Muscle of leg (tissue), 11 donors: ENCODE data around the gene HABP4. TPM values are rescaled to one million over a fixed set of nuclear protein-coding genes. Genes with fewer than 3 reads are reported as not detected.

Source experiments
- DNase-seq: peaks from one replicate; pipeline ENCODE4 v3.0.0; 2013
- H3K27ac ChIP-seq: one replicate; pipeline ENCODE4 v1.5.1; 2013; ENCODE audit warnings: mild to moderate bottlenecking, low read length, control low read depth
- H3K27me3 ChIP-seq: one replicate; pipeline ENCODE4 v1.6.1; 2013; ENCODE audit warnings: low read length; ENCODE audit not compliant: control insufficient read depth, insufficient read depth
- H3K36me3 ChIP-seq: one replicate; pipeline ENCODE4 v1.6.1; 2013; ENCODE audit warnings: low read length; ENCODE audit not compliant: control insufficient read depth, insufficient read depth
- H3K4me1 ChIP-seq: one replicate; pipeline ENCODE4 v1.6.1; 2013; ENCODE audit warnings: low read length; ENCODE audit not compliant: control insufficient read depth, insufficient read depth
- H3K4me3 ChIP-seq: one replicate; pipeline ENCODE4 v1.5.1; 2013; ENCODE audit warnings: low read length, control low read depth
- H3K9me3 ChIP-seq: replicated peaks from 2 replicates; pipeline ENCODE4 v1.6.1; 2013; ENCODE audit warnings: low read depth, low read length; ENCODE audit not compliant: control insufficient read depth
- WGBS: methylation state at CpG from one replicate; pipeline ENCODE4 v1.1.5; 2013; ENCODE audit warnings: missing lambda C conversion rate; ENCODE audit not compliant: insufficient coverage; 5-methylcytosine and 5-hydroxymethylcytosine counted together
- polyA plus RNA-seq, 8 donors: library from polyadenylated mRNA; unstranded; fragments of 120-200 nt; gene quantifications; one replicate each; pipeline versions ENCODE4 v1.2.1 to v1.2.3, GENCODE V29; 2013; ENCODE audit warnings: inconsistent platforms in 1 of 8, low replicate concordance in 1 of 8; ENCODE audit not compliant: insufficient read length in 8 of 8, insufficient read depth in 1 of 8
- total RNA-seq: library from RNA; stranded (reverse); fragments of 120-200 nt; gene quantifications from one replicate; pipeline ENCODE4 v1.2.4, GENCODE V29; 2013

The HABP4 gene
- total and polyA plus RNA-seq, 9 donors = 7.7 to 15.4 (median 12.2) TPM

DNA sequence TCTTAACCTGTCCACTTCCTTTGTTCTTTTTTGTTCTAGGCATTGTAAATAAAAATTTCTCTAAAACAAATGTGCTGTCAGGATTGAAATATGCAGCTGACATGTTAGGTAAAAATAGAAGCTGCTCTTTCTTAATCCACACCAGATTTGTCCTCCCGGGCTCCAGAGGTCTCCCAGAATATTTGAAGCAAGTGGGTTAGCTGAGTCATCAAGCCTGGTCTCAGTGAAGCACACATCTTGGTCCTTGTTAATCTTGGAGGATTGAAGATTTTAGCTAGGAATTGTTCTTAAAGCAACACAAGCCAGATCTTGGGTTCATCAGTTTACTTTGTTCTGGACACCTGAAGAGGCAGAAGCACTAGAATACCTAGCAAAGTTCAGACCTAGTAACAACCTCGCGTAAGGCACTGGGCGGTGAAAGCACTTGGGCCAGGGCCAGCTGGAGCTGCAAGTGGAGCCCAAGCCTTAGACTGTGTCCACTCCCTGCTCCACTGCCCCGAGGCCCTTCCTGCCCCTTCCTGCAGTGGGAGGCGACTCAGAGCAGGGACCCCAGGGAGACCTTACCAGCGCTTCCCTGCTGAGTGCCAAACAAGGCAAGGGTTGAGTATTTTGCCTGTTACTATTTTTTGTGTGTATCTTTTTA, 36.5 kb downstream of the HABP4 start:
- WGBS = 43% methylated on average over 3 of the region's 7 CpGs

DNA sequence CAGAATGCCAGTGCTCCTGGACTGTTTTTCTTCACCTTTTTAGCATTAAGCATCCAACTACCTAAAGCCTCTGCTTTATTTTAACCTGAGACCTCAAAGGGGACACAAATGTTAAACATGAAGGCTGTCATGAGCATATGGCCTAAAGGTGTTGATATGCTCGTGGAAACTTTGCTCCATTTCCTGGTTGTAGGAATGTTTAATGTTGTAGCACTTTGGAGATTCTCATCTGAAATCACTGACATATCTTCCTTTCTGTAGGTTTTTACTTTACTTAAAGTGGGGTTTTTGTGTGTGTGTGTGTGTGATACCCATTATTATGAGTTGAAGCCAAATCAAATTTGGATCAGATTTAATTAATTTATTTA, 37.0 kb downstream of the HABP4 start:
- H3K27me3 ChIP-seq = no peaks in the 10 kb centered on the region
- H3K4me3 ChIP-seq = no peak overlapping the region
- WGBS = no CpG with 5 or more reads among the region's 1 CpG
- H3K36me3 ChIP-seq = peaks cover 36% of the 10 kb centered on the region
- no peaks in the 10 kb centered on the region for H3K9me3 ChIP-seq
- DNase-seq = no peak
- H3K27ac ChIP-seq = peak overlapping the region; percentile 65
- peaks cover 11% of the 10 kb centered on the region for H3K4me1 ChIP-seq

More for the DNA sequence above, 36.5 kb downstream of the HABP4 start:
- Histone ChIP-seq H3K4me3 (no peak overlapping the region), H3K27me3 (no peaks in the 10 kb centered on the region), H3K36me3 (peaks cover 34% of the 10 kb centered on the region), H3K4me1 (peaks cover 11% of the 10 kb centered on the region), H3K27ac (peak overlapping the region; percentile 65), H3K9me3 (no peaks in the 10 kb centered on the region)
- DNase-seq = peak; percentile 72

DNA sequence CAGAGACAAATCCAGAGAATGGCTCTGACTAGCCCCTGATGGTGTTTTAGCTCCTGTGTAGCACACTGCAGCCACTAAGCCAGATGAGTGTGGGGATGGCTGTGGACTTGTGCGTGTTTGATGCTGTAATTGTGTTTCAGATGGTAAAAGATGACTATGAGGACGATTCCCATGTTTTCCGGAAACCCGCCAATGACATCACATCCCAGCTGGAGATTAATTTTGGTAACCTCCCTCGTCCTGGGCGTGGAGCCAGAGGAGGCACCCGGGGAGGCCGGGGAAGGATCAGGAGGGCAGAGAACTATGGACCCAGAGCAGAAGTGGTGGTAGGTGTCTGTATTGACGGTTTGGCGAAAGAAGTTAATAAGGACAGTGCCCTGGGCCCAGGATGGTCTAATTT, 38.0 kb downstream of the HABP4 start:
- Histone ChIP-seq H3K36me3 (peaks cover 36% of the 10 kb centered on the region), H3K4me1 (peaks cover 11% of the 10 kb centered on the region), H3K4me3 (no peak overlapping the region), H3K9me3 (no peaks in the 10 kb centered on the region), H3K27ac (no peak overlapping the region), H3K27me3 (no peaks in the 10 kb centered on the region)
- peak; percentile 35 for DNase-seq
- WGBS = 72% methylated on average over 10 of the region's 10 CpGs

DNA sequence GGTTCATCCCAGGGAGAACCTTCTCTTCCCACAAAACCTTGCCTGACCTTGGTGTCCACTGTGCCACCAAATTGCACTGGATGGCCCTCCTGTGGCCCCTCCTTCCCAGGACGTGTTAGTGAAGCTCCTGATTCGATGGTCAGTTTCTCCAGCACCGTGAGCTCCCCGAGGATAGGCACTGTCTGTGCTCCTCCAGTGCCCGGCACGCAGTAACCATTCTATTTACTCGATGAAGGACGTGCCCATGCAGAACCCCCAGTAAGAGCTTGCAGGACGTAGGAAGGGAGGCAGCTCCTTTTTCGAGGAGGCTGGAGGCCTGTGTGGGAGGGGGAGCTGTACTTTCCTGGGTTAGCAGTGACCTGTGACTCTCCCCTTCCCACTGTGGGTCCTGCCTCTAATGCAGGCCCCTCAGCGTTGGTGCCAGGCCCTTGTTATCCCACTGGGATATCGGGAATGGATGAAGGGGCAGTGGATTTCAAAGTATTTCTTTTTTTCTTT, 39.6 kb downstream of the HABP4 start:
- H3K27me3 ChIP-seq = no peaks in the 10 kb centered on the region
- no peak for DNase-seq
- H3K27ac ChIP-seq = no peak overlapping the region
- peaks cover 36% of the 10 kb centered on the region for H3K36me3 ChIP-seq
- WGBS = 92% methylated on average over 7 of the region's 12 CpGs
- peaks cover 14% of the 10 kb centered on the region for H3K4me1 ChIP-seq
- no peaks in the 10 kb centered on the region for H3K9me3 ChIP-seq
- H3K4me3 ChIP-seq = no peak overlapping the region

DNA sequence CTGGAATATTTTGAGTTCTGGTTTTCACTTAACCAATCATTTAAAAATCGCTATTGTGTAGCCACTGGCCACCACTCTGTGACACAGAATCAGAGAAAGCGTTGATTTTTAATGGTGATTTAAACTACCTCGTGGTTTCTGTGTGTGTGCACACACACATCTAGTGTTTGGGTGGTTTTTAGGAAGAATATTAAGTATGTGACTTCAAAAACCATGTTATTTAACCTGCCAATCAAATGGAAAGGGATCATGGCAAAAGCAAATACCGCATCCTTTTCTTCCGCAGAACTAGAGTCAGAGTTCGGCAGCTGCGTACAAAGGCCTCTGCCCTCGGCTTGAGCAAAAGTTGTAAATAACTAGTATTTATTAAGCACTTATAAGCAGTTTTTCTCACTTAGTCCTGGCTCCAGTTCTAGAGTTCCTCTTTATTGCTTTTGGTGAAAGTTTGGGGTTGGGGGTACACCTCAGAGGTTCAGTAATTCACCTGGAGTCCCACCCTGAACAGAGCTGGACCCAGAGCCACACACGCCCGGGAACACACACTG, 40.6 kb downstream of the HABP4 start:
- Histone ChIP-seq H3K36me3 (peaks cover 31% of the 10 kb centered on the region), H3K27ac (no peak overlapping the region), H3K27me3 (no peaks in the 10 kb centered on the region), H3K4me3 (no peak overlapping the region), H3K4me1 (peaks cover 14% of the 10 kb centered on the region), H3K9me3 (no peaks in the 10 kb centered on the region)
- DNase-seq = no peak
- WGBS = 90% methylated on average over 2 of the region's 10 CpGs

DNA sequence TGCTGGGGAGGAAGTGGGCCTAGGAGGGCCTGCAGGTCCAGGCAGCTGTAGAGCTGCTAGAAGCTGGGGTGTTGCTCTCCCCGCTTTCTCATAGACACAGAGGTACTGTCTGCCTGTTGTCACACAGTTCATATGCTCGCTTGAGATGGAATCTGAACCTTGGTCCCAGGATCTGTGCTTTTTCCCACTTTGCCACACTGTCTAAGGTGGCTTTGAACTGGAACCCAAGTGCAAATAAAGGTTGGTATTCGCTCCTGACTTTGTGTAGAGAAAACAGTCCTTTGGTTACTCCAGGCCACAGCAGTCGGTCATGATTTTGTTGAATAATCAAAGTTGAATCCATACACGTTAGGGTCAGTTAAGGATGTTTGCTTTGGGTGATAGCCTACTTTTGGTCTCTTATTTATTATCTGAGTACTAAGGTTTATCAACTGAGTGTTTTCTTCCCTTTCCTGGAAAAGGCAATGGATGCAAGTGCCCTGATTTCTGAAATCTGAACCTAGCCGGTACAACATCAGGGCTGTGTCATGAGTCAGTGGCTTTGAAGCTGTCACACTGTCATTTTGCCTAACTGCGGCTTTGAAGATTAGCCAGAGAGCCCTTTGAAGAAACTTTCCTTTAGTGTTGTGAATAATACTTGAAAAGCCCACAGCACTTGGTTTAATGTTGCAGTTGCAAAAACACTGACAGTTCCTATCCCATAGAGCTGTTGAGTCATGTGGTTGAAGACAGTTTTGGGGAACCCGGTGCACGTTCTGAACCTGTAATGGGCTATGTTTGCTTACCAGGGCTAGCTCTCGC, 41.3 kb downstream of the HABP4 start:
- WGBS = 91% methylated on average over 4 of the region's 10 CpGs
- H3K4me3 ChIP-seq = no peak overlapping the region
- H3K36me3 ChIP-seq = peaks cover 31% of the 10 kb centered on the region
- no peak overlapping the region for H3K27ac ChIP-seq
- H3K27me3 ChIP-seq = no peaks in the 10 kb centered on the region
- H3K9me3 ChIP-seq = no peaks in the 10 kb centered on the region
- DNase-seq = no peak
- H3K4me1 ChIP-seq = peaks cover 10% of the 10 kb centered on the region

DNA sequence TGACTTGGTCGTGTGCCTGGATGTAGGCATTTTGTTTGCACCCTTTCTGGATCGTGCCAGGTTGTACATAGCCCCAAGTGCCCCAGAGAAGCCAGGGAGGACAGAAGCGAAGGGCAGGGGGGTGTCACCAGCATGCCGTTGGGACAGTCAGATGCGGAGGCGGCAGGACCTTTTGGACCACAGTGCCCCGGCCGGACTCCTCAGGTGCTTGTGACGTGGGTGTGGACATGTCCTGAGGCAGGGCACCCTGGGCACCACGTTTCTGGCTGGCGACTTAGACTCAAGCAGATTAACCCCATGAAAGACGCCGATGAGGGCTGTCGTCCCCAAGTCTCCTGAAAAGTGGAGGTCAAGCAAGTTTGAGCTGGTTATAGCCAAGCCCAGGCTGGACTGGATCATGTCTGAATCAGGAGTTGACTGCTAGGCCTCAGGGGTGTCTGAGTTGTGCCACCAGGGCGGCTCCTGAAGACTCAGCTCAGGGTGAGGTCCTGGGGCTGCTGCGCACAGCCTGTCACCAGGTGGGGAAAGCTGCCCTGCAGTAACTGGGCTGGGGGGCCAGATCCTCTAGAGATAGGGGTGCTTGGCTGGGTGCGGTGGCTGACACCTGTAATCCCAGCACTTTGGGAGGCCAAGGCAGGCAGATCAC, 42.0 kb downstream of the HABP4 start:
- Histone ChIP-seq H3K36me3 (peaks cover 31% of the 10 kb centered on the region), H3K4me3 (no peak overlapping the region), H3K4me1 (peaks cover 4% of the 10 kb centered on the region), H3K27me3 (no peaks in the 10 kb centered on the region), H3K27ac (no peak overlapping the region), H3K9me3 (no peaks in the 10 kb centered on the region)
- no peak for DNase-seq
- 95% methylated on average over 16 of the region's 17 CpGs for WGBS

DNA sequence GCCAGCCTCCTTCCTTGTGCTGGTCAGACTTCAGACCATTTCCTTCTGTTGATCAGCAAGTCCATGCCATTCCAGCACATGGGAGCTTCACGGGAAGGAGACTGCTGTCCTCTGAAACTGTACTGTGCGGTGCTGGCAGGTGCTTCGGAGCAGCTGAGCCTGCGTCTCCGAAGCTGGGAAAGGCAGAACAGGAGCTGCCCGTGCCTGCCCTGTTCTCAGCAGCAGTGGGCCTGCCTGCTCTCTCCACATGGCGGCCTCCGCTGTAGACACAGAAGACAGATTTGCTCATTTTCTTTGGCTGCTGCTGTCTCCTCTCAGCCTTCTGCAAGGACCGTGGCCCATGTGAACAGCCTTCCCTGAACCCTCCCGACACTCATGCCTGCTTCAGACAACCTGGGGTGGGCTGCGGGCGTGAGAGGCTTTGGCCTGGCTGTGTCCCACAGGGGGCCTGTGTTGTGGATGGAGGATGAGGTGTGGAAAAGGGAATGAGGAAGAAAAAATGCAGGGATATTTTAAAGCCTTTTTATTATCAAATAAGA, 43.1 kb downstream of the HABP4 start:
- Histone ChIP-seq H3K27me3 (no peaks in the 10 kb centered on the region), H3K27ac (no peak overlapping the region), H3K9me3 (no peaks in the 10 kb centered on the region), H3K4me1 (peaks cover 2% of the 10 kb centered on the region), H3K4me3 (no peak overlapping the region), H3K36me3 (peaks cover 31% of the 10 kb centered on the region)
- 64% methylated on average over 9 of the region's 12 CpGs for WGBS
- DNase-seq = peak; percentile 17

DNA sequence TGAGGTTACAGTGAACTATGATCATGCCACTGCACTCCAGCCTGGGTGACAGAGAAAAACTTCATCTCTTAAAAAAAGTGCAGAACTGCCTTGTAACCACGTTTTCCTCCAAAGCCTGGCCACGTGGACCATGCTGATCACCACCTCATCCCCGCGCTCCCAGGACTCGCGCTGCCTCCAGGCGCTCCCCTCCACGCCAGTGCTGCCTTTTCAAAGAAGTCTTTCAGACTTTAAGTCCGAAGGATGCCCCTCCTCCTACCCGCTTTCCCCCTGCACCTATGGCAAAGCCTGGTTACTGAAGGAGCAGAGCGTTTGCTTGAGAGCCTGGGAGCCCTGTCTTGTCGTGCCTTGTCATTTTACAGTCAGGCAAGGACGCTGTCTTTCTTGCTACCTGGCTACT, 43.8 kb downstream of the HABP4 start:
- Histone ChIP-seq H3K4me1 (peaks cover 2% of the 10 kb centered on the region), H3K4me3 (no peak overlapping the region), H3K36me3 (peaks cover 27% of the 10 kb centered on the region), H3K27me3 (no peaks in the 10 kb centered on the region), H3K9me3 (no peaks in the 10 kb centered on the region), H3K27ac (no peak overlapping the region)
- WGBS = 78% methylated on average over 10 of the region's 13 CpGs
- DNase-seq = no peak
